HepG2 (cell line): ENCODE measurements around the gene DDX1. TPM values are rescaled to one million over a fixed set of nuclear protein-coding genes. Genes with fewer than 3 reads are reported as not detected.

Experiments used
- ATAC-seq: fragments of 200-7000 bp; cut with Tn5 transposase; 3 replicates; pipeline ENCODE4 v1.9.1; 2020; ENCODE audit warnings: mild to moderate bottlenecking, moderate library complexity
- BruUV-seq: library from RNA; stranded (reverse); fragments of 400-500 nt; replicated peaks from 2 replicates; lab custom pipeline; 2021; lab: Mats Ljungman, UMichigan
- CTCF ChIA-PET: fragments of 300-600 bp; formaldehyde crosslinking; extraction: SDS; loops from one replicate; lab custom pipeline; 2021; ENCODE audit warnings: low total read pairs, inconsistent platforms, low intra/inter-chr PET ratio; lab: Yijun Ruan, JAX
- POLR2A ChIA-PET: fragments of 350-600 bp; sonication (Branson Sonifier 250); formaldehyde crosslinking; loops from one replicate; lab custom pipeline; 2020; ENCODE audit warnings: antibody characterized with exemption, inconsistent platforms; lab: Yijun Ruan, JAX
- DNase-seq: peaks from one replicate; pipeline ENCODE4 v3.0.0-alpha.2; 2015; ENCODE audit warnings: low spot score
- FAIRE-seq: peaks from 3 replicates; lab custom pipeline; 2011; peaks lifted over from hg19 to GRCh38; lab: Jason Lieb, UNC
- H2AFZ ChIP-seq: one replicate; pipeline ENCODE4 v1.6.1; 2011; ENCODE audit warnings: low read length, inconsistent platforms
- H3K27ac ChIP-seq: fragments of 300-600 bp; 3 replicates; pipeline ENCODE4 v1.8.0; 2011; ENCODE audit warnings: mixed run types, mild to moderate bottlenecking, mixed read lengths, low read length, inconsistent platforms; ENCODE audit not compliant: insufficient read depth; ENCODE audit errors: extremely low read length
- H3K27me3 ChIP-seq, 2 experiments: fragments of 200-600 bp in 1 of 2; 2 replicates in 1 of 2; 3 replicates in 1 of 2; pipeline versions ENCODE4 v1.6.0 to v1.8.0; 2011; ENCODE audit warnings: low read length in 2 of 2, mild to moderate bottlenecking in 2 of 2, moderate library complexity in 2 of 2, inconsistent platforms in 1 of 2; ENCODE audit not compliant: insufficient read depth in 2 of 2, control insufficient read depth in 1 of 2
- H3K36me3 ChIP-seq, 2 experiments: fragments of 200-600 bp in 1 of 2; replicated peaks in 1 of 2; 2 replicates in 1 of 2; 3 replicates in 1 of 2; pipeline versions ENCODE4 v1.5.1 to v1.8.0; 2011; ENCODE audit warnings: low read length in 2 of 2, inconsistent platforms in 1 of 2; ENCODE audit not compliant: insufficient read depth in 2 of 2, control insufficient read depth in 1 of 2
- H3K4me1 ChIP-seq: 2 replicates; pipeline ENCODE4 v1.5.1; 2012; ENCODE audit warnings: low read length, inconsistent platforms; ENCODE audit not compliant: insufficient read depth
- H3K4me2 ChIP-seq: 2 replicates; pipeline ENCODE4 v1.6.0; 2011; ENCODE audit warnings: low read depth, low read length, inconsistent platforms
- H3K4me3 ChIP-seq, 3 experiments: fragments of 200-600 bp in 1 of 3; sonication (generic), shearing (Covaris generic) in 1 of 3; replicated peaks in 1 of 3; 2 replicates each; pipeline ENCODE4 v1.5.1; 2011 to 2016; ENCODE audit warnings: low read length in 3 of 3, inconsistent platforms in 2 of 3, low read depth in 2 of 3, mild to moderate bottlenecking in 2 of 3, control low read depth in 1 of 3, mixed read lengths in 1 of 3; ENCODE audit not compliant: insufficient read depth in 1 of 3
- H3K79me2 ChIP-seq: one replicate; pipeline ENCODE4 v1.6.1; 2011; ENCODE audit warnings: low read length, inconsistent platforms; ENCODE audit not compliant: insufficient read depth
- H3K9ac ChIP-seq: 2 replicates; pipeline ENCODE4 v1.6.0; 2011; ENCODE audit warnings: mild to moderate bottlenecking, low read depth, low read length, inconsistent platforms; ENCODE audit not compliant: insufficient read depth
- H3K9me3 ChIP-seq: 2 replicates; pipeline ENCODE4 v1.5.1; 2012; ENCODE audit warnings: mild to moderate bottlenecking, low read length
- H4K20me1 ChIP-seq: 2 replicates; pipeline ENCODE4 v1.6.0; 2011; ENCODE audit warnings: inconsistent platforms, mild to moderate bottlenecking, low read length, moderate library complexity; ENCODE audit not compliant: insufficient read depth
- HDAC1 ChIP-seq: sonication (generic); formaldehyde crosslinking; IDR thresholded peaks from 2 replicates; pipeline ENCODE4 v1.5.1; 2020; ENCODE audit warnings: mild to moderate bottlenecking, missing genetic modification reagents
- HNF4A ChIP-seq: sonication (generic); formaldehyde crosslinking; IDR thresholded peaks from 2 replicates; pipeline ENCODE4 v1.4.0; 2020; ENCODE audit warnings: missing genetic modification reagents
- JUND ChIP-seq: sonication (generic); formaldehyde crosslinking; IDR thresholded peaks from 2 replicates; pipeline ENCODE4 v1.8.0; 2022; ENCODE audit warnings: mild to moderate bottlenecking, missing genetic modification reagents
- MYNN ChIP-seq: sonication (generic); formaldehyde crosslinking; IDR thresholded peaks from 2 replicates; pipeline ENCODE4 v1.4.0; 2020; ENCODE audit warnings: mild to moderate bottlenecking, low read depth, missing genetic modification reagents
- RAD51 ChIP-seq: fragments of 450-650 bp; IDR thresholded peaks from 2 replicates; pipeline ENCODE4 v1.6.1; 2016; ENCODE audit warnings: borderline replicate concordance
- RBM39 ChIP-seq: fragments of 200-400 bp; formaldehyde crosslinking; IDR thresholded peaks from one replicate; pipeline ENCODE4 v1.6.1; 2018; ENCODE audit warnings: antibody characterized with exemption, mild to moderate bottlenecking, low read depth, low read length; ENCODE audit not compliant: poor library complexity, severe bottlenecking
- SRY ChIP-seq: sonication (generic); formaldehyde crosslinking; IDR thresholded peaks from 2 replicates; pipeline ENCODE4 v1.8.0; 2022; ENCODE audit warnings: mild to moderate bottlenecking, missing genetic modification reagents
- ZBTB7A ChIP-seq: sonication (generic); formaldehyde crosslinking; IDR thresholded peaks from 2 replicates; pipeline ENCODE4 v1.8.0; 2022; ENCODE audit warnings: mild to moderate bottlenecking, missing genetic modification reagents
- ZBTB8A ChIP-seq: sonication (generic); formaldehyde crosslinking; IDR thresholded peaks from 2 replicates; pipeline ENCODE4 v1.4.0; 2020; ENCODE audit warnings: mild to moderate bottlenecking, low read depth, missing genetic modification reagents, borderline replicate concordance
- ZNF367 ChIP-seq: sonication (generic); formaldehyde crosslinking; IDR thresholded peaks from 2 replicates; pipeline ENCODE4 v1.4.0; 2020; ENCODE audit warnings: missing genetic modification reagents, borderline replicate concordance
- ZNF614 ChIP-seq: IDR thresholded peaks from 2 replicates; pipeline ENCODE4 v1.6.1; 2018; ENCODE audit warnings: missing biosample characterization, missing genetic modification reagents, inconsistent platforms, borderline replicate concordance
- ZNF616 ChIP-seq: sonication (generic); formaldehyde crosslinking; IDR thresholded peaks from 2 replicates; pipeline ENCODE4 v1.5.0; 2020; ENCODE audit warnings: low read depth, mild to moderate bottlenecking, missing genetic modification reagents
- ZNF709 ChIP-seq: sonication (generic); formaldehyde crosslinking; IDR thresholded peaks from 2 replicates; pipeline ENCODE4 v1.5.0; 2020; ENCODE audit warnings: mild to moderate bottlenecking, missing genetic modification reagents
- WGBS: methylation state at CpG from one replicate; pipeline ENCODE4 v1.1.6; 2017; ENCODE audit warnings: low lambda C conversion rate; 5-methylcytosine and 5-hydroxymethylcytosine counted together
- in situ Hi-C: cut with HindIII; loops from 2 replicates; pipeline ENCODE4 v1.10.0; 2017; ENCODE audit warnings: low pct_unique_long_range_greater_than_20kb; ENCODE audit not compliant: extremely low pct_ligation_motif_present
- intact Hi-C: fragments of 100-400 bp; cut with micrococcal nuclease; formaldehyde crosslinking; loops from one replicate; pipeline ENCODE4 v1.10.0; 2022; ENCODE audit not compliant: unreplicated experiment
- polyA plus RNA-seq, 8 experiments: library from polyadenylated mRNA; depleted of rRNA in 3 of 8; stranded (reverse) in 7 of 8; unstranded in 1 of 8; fragments of >200 nt; fragmentation: Illumina TruSeq in 4 of 8; extraction: Trizol in 4 of 8; gene quantifications; 2 replicates each; pipeline versions ENCODE4 v1.2.1 to v1.2.3, GENCODE V29; 2011 to 2016; ENCODE audit warnings: low read depth in 4 of 8, missing spikeins in 1 of 8, mixed read lengths in 1 of 8; ENCODE audit not compliant: insufficient read depth in 1 of 8
- total RNA-seq, 5 experiments: library from RNA; depleted of rRNA; stranded (reverse); fragments of >200 nt; fragmentation: Illumina TruSeq; extraction: Trizol; gene quantifications; 2 replicates each; pipeline ENCODE4 v1.2.3, GENCODE V29; 2016; ENCODE audit warnings: low read depth in 1 of 5
- TF ChIP-seq, protein P1 (sequence below): IDR thresholded peaks from 2 replicates; pipeline ENCODE4 v1.6.1; 2018; ENCODE audit warnings: missing genetic modification reagents
- TF ChIP-seq, protein P2 (sequence below): sonication (generic); formaldehyde crosslinking; IDR thresholded peaks from 2 replicates; pipeline ENCODE4 v1.5.1; 2020; ENCODE audit warnings: missing genetic modification reagents, mild to moderate bottlenecking, borderline replicate concordance
- TF ChIP-seq, protein P3 (sequence below): IDR thresholded peaks from 2 replicates; pipeline ENCODE4 v1.6.1; 2016; ENCODE audit warnings: missing compliant biosample characterization, missing genetic modification reagents, borderline replicate concordance
- TF ChIP-seq, protein P4 (sequence below): sonication (generic); formaldehyde crosslinking; IDR thresholded peaks from 2 replicates; pipeline ENCODE4 v1.5.0; 2020; ENCODE audit warnings: mild to moderate bottlenecking, missing genetic modification reagents, moderate library complexity

Gene DDX1
- total and polyA plus RNA-seq, 2 of the 13 experiments (the other 11 are each of a cell fraction or from before 2014, with no cell fraction given) = 81.6 to 130 TPM

DNA sequence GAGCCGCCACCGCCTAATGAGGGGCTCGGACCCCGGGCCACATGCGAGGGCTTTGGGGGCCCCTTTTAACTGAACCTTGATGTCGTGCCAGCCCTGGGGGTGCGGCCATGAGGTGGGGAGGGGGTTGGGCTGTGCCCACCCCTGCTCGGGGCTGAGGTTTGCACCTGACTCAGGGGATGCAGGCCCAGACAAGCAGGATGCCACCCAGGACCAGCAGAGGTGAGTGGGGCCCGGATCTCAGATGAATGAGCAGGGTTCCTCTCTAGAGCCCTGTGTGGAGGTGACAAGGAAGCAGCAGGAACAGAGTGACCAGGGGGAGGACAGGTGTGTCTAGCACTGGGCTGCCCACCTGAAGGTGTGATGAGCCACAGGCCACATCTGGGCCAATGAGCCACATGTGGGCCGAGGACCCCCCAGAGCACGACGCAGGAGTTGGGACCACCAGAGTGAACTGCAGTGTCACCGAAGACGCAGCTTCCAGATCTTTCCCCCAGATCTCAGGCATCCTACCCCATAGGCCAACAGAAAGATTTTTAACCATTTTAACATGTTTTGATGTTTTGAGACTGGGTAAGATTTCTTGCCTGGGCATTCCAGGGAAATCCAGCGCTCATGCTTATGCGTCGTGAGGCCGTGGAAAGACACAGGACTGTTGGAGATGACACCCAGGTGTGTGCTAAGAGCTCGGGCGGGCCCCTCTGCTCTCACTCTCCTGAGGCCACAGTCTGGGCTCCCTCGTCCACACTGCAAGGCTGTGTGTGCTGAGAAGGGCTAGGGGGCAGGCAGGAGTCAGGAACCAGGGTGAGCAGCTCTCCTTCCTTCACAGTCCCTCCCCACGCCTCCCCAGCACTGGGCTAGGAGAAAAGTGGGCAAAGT lies 73.6 kb downstream of the DDX1 start:
- Histone ChIP-seq H3K4me1 (peaks cover 32% of the 10 kb centered on the region), H3K27ac (no peak overlapping the region), H3K9me3 (no peaks in the 10 kb centered on the region), H3K9ac (no peak overlapping the region), H4K20me1 (no peaks in the 10 kb centered on the region), H3K79me2 (no peaks in the 10 kb centered on the region), H3K27me3 (peaks cover 0 to 45% of the 10 kb centered on the region in 2 experiments; a peak in 2 of 5 replicates), H3K4me3 (no peak overlapping the region), H2AFZ (no peak overlapping the region), H3K36me3 (no peaks in the 10 kb centered on the region), H3K4me2 (no peak overlapping the region)
- no TSS peak for BruUV-seq
- intact Hi-C loops = no loop called here
- WGBS = 63% methylated on average over 21 of the region's 22 CpGs
- in situ Hi-C loops = no loop called here
- POLR2A ChIA-PET = no interaction called here
- CTCF ChIA-PET = no interaction called here
- peak; percentile 93 for ATAC-seq
- peak; percentile 37 for DNase-seq
- no peak for FAIRE-seq
- TF ChIP-seq JUND (no peak), HDAC1 (CRISPR knock-in tag) (no peak), ZBTB7A (CRISPR knock-in tag) (no peak), ZNF616 (CRISPR knock-in tag) (no peak), ZNF367 (no peak), ZNF614 (CRISPR knock-in tag) (no peak), RAD51 (no peak), SRY (CRISPR knock-in tag) (no peak), ZNF709 (CRISPR knock-in tag) (no peak), ZBTB8A (CRISPR knock-in tag) (no peak), MYNN (CRISPR knock-in tag) (no peak), RBM39 (no peak), HNF4A (CRISPR knock-in tag) (peak; percentile 64)
- TF ChIP-seq, protein P1, sequence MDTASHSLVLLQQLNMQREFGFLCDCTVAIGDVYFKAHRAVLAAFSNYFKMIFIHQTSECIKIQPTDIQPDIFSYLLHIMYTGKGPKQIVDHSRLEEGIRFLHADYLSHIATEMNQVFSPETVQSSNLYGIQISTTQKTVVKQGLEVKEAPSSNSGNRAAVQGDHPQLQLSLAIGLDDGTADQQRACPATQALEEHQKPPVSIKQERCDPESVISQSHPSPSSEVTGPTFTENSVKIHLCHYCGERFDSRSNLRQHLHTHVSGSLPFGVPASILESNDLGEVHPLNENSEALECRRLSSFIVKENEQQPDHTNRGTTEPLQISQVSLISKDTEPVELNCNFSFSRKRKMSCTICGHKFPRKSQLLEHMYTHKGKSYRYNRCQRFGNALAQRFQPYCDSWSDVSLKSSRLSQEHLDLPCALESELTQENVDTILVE (CRISPR knock-in tag) = no peak
- TF ChIP-seq, protein P2, sequence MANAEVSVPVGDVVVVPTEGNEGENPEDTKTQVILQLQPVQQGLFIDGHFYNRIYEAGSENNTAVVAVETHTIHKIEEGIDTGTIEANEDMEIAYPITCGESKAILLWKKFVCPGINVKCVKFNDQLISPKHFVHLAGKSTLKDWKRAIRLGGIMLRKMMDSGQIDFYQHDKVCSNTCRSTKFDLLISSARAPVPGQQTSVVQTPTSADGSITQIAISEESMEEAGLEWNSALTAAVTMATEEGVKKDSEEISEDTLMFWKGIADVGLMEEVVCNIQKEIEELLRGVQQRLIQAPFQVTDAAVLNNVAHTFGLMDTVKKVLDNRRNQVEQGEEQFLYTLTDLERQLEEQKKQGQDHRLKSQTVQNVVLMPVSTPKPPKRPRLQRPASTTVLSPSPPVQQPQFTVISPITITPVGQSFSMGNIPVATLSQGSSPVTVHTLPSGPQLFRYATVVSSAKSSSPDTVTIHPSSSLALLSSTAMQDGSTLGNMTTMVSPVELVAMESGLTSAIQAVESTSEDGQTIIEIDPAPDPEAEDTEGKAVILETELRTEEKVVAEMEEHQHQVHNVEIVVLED (CRISPR knock-in tag) = no peak
- TF ChIP-seq, protein P3, sequence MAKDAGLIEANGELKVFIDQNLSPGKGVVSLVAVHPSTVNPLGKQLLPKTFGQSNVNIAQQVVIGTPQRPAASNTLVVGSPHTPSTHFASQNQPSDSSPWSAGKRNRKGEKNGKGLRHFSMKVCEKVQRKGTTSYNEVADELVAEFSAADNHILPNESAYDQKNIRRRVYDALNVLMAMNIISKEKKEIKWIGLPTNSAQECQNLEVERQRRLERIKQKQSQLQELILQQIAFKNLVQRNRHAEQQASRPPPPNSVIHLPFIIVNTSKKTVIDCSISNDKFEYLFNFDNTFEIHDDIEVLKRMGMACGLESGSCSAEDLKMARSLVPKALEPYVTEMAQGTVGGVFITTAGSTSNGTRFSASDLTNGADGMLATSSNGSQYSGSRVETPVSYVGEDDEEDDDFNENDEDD (CRISPR knock-in tag) = no peak
- TF ChIP-seq, protein P4, sequence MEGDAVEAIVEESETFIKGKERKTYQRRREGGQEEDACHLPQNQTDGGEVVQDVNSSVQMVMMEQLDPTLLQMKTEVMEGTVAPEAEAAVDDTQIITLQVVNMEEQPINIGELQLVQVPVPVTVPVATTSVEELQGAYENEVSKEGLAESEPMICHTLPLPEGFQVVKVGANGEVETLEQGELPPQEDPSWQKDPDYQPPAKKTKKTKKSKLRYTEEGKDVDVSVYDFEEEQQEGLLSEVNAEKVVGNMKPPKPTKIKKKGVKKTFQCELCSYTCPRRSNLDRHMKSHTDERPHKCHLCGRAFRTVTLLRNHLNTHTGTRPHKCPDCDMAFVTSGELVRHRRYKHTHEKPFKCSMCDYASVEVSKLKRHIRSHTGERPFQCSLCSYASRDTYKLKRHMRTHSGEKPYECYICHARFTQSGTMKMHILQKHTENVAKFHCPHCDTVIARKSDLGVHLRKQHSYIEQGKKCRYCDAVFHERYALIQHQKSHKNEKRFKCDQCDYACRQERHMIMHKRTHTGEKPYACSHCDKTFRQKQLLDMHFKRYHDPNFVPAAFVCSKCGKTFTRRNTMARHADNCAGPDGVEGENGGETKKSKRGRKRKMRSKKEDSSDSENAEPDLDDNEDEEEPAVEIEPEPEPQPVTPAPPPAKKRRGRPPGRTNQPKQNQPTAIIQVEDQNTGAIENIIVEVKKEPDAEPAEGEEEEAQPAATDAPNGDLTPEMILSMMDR (CRISPR knock-in tag) = peak; percentile 67
